AG10803 (cell line): Measurements from ENCODE around the gene NLRX1.

Experiments
- DNase-seq: peaks from one replicate; pipeline ENCODE4 v3.0.0; 2010; ENCODE audit warnings: low read depth
- H3K4me3 ChIP-seq: 2 replicates; pipeline ENCODE4 v1.5.1; 2011; ENCODE audit warnings: mild to moderate bottlenecking, low read length, control low read depth
- CTCF ChIP-seq: conservative IDR thresholded peaks from 2 replicates; pipeline ENCODE4 v1.5.1; 2011; ENCODE audit warnings: mild to moderate bottlenecking, low read length, control low read depth, inconsistent platforms

Gene NLRX1

DNA sequence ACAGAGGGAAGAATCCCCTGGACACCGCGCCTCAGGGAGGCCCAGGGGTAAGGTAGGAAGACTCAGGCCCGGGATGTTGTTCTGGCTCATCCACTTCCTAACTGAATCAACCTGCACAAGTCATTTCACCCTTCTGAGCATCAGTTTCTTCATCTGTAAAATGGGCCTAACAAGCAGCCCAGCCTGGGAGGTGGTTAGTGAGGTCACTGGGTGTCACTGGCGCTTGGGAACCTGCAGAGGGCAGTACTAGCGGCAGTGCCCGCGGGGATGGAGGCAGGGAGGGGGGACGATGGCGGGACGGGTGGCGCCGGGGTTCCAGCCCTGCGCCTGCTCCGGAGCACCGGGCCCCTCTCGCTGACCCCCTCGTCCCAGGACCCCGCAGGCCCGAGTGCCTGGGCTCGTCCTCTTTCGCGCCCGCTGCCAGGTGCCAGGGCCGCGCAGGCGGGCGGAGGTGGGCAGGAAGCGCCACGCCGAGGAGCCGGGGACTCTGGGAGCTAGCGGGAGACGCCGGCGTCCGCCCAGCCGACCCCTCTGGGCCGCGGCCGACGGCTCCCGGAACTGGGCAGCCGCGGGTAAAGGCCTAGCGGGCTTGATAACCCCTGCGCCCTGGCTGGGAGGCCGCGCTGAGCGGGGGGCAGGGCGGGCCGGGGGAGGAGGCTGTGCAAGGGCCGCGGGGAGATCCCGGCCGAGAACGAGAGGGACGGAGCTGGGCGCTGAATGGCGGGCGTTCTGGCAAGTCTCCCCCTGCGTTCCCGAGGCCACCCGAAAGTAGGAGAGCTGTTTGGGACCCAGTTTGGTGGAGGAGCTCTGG, at the start of gene NLRX1:
Gene NLRX1, plus strand, starts transcription at position 255 of the 811 bp plus-strand sequence. CDS start 2,679 bp downstream, outside the sequence.
- peak; percentile 83 for DNase-seq
- TF ChIP-seq CTCF = peak; percentile 84
- peak within 1 kb of the TSS; percentile 78 for H3K4me3 ChIP-seq

DNA sequence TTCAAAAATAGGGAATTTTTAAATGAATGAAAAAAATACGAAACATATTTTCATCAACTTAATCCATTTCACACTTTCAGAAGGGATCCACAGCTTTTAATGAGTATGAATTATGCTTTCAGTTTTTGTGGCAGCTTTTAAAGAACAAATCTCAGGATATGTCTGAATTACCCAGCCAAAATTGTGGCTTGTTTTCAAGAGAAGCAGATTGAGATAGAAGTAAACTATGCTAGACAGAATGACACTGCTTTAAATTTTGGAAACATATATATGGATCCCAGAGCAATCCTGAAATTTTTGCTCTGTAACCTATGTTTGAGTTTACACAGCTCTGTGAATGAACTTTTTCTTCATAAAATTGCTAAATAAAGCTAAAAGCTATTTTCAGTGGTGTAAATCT, 49.6 kb upstream of the NLRX1 start:
- TF ChIP-seq CTCF = no peak
- H3K4me3 ChIP-seq = no peak overlapping the region
- no peak for DNase-seq

DNA sequence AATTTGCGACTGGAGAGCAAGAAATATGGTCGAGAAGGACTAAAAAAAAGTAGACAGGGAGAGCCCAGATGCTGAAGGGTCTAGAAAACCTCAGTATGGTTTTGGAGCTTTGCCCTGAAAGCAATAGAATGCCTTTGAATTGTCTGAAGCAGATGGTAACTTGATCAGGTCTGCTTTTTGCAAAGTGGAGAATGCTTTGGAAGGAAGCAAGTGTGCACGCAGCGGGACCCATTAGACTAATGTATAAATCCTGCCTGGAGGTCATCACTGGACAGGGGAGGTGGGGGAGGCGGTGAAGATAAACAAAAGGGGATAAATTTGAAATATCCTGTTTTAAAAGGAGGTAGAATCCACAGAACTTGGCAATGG, 47.9 kb upstream of the NLRX1 start:
- DNase-seq = peak; percentile 77
- H3K4me3 ChIP-seq = peak overlapping the region; percentile 77
- TF ChIP-seq CTCF = no peak

- no peak for TF ChIP-seq CTCF
- peak; percentile 98 for DNase-seq
- H3K4me3 ChIP-seq = peak within 1 kb of the TSS; percentile 99
These were observed 47.3 kb upstream of the NLRX1 start, which contains the start of gene HINFP for GRCh38 chr11:119121008-119121810. HINFP (plus strand) TSS chr11:119121580; CDS start chr11:119126945, 5,365 bp downstream.

- peak overlapping the region; percentile 99 for H3K4me3 ChIP-seq
- DNase-seq = no peak
- TF ChIP-seq CTCF = no peak
These were observed 46.8 kb upstream of the NLRX1 start for GRCh38 chr11:119121811-119122124.

DNA sequence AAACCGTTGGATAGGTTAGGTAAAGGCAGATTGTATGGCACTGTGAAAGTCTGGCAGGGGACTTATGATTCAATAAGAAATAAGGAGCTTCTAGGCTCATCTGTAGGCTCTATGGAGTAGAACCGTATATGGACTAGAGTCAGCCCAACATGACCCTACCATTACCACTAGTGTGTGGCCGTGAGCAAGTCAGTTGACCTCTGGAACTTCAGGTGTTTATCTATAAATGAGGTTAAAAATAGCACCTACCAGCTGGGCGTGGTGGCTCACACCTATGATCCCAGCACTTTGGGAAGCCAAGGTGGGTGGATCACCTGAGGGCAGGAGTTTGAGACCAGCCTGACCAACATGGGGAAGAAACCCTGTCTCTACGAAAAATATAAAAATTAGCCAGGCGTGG, 42.7 kb upstream of the NLRX1 start:
- H3K4me3 ChIP-seq = no peak overlapping the region
- TF ChIP-seq CTCF = no peak
- DNase-seq = no peak
